Heart right ventricle (tissue), 16 donors: Measurements from ENCODE around the gene UNC80. TPM values are rescaled to one million over a fixed set of nuclear protein-coding genes. Genes with fewer than 3 reads are reported as not detected.

Experiments used
- ATAC-seq, 8 donors: fragments of 200-7000 bp; cut with Tn5 transposase; one replicate each; pipeline ENCODE4 v1.9.1; 2020; ENCODE audit warnings: mild to moderate bottlenecking in 8 of 8, moderate library complexity in 8 of 8, moderate number of reproducible peaks in 1 of 8
- DNase-seq, 2 donors: peaks; one replicate each; pipeline ENCODE4 v3.0.0-alpha.2; 2020
- H3K27ac ChIP-seq, 10 donors: fragments of 200-600 bp; sonication (generic) in 2 of 10; one replicate each; pipeline versions ENCODE4 v1.5.0 to v1.8.0; 2020 to 2022; ENCODE audit warnings: mild to moderate bottlenecking in 3 of 10
- H3K27me3 ChIP-seq, 7 donors: fragments of 200-600 bp; one replicate each; pipeline ENCODE4 v1.8.0; 2021 to 2022; ENCODE audit warnings: mild to moderate bottlenecking in 2 of 7
- H3K36me3 ChIP-seq, 9 donors: fragments of 200-600 bp; sonication (generic) in 1 of 9; one replicate each; pipeline versions ENCODE4 v1.5.0 to v1.8.0; 2020 to 2022; ENCODE audit warnings: mild to moderate bottlenecking in 2 of 9
- H3K4me1 ChIP-seq, 9 donors: fragments of 200-600 bp; sonication (generic) in 1 of 9; one replicate each; pipeline versions ENCODE4 v1.5.0 to v1.8.0; 2020 to 2022; ENCODE audit warnings: mild to moderate bottlenecking in 4 of 9
- H3K4me3 ChIP-seq, 10 donors: fragments of 200-600 bp; sonication (generic) in 2 of 10; one replicate each; pipeline versions ENCODE4 v1.5.0 to v1.8.0; 2020 to 2022; ENCODE audit warnings: mild to moderate bottlenecking in 7 of 10, moderate library complexity in 2 of 10
- H3K9me3 ChIP-seq, 11 donors: fragments of 200-600 bp in 10 of 11; sonication (generic) in 2 of 11; one replicate each; pipeline versions ENCODE4 v1.5.0 to v1.8.0; 2013 to 2022; ENCODE audit warnings: mild to moderate bottlenecking in 2 of 11, control low read depth in 1 of 11, moderate library complexity in 1 of 11
- WGBS, 2 donors: extraction: QIAGEN DNeasy Blood & Tissue Kit; methylation state at CpG; one replicate each; pipeline ENCODE4 v1.1.7; 2013; ENCODE audit warnings: inconsistent platforms in 1 of 2; 5-methylcytosine and 5-hydroxymethylcytosine counted together
- intact Hi-C, 10 donors: fragments of 100-400 bp; cut with DNase I; formaldehyde crosslinking; loops; one replicate each; pipeline versions ENCODE4 v1.11.1 to v1.14.2; 2022
- polyA plus RNA-seq, 2 donors: library from polyadenylated mRNA; stranded (reverse); fragments of 200-250 nt; gene quantifications; one replicate each; pipeline ENCODE4 v1.2.3, GENCODE V29; 2013
- total RNA-seq, 10 donors: library from RNA; stranded (reverse); fragmentation: NEBNext Ultra II Directional in 3 of 10; extraction: Animal tissue kit (Norgen Biotek cat#: 25700) in 3 of 10; gene quantifications; one replicate each; pipeline versions ENCODE4 v1.2.1 to v1.2.4, GENCODE V29; 2021 to 2023
- TF ChIP-seq, protein P1 (sequence below), 9 donors: fragments of 200-600 bp; sonication (generic) in 2 of 9; IDR thresholded peaks; one replicate each; pipeline versions ENCODE4 v1.5.0 to v1.8.0; 2021 to 2022; ENCODE audit warnings: antibody characterized with exemption in 9 of 9, mild to moderate bottlenecking in 5 of 9, moderate library complexity in 1 of 9
- donor health status: Arrhythmogenic right ventricular cardiomyopathy.
- donor health status: ischemic (EF 13 %, LVEDD 7.1; RV severe dilation, severe dysfunction).
- donor health status: healthy with polysubstance abuse.
- donor health status: DM: no; HTN: yes; CAD: no.
- donor health status: DM: no; HTN: no; CAD: no.
- donor health status: ischemic (EF 25% LVEDD 6.9; RV normal size, moderate dysfunction).
- donor health status: ischemic (EF 25% LVEDD 5.7; RV mildly dilated, moderate dysfunction).
- donor health status: healthy.
- donor health status: DM: yes; HTN: yes; CAD: no.
- donor health status: Ischemic cardiomyopathy.
- donor health status: ischemic (EF 35%, LVEDD 5.7; RV mildly dilated, moderate dysfunction).
- donor health status: nonischemic (EF 11% LVEDD 7.7; RV severe dilation, severe dysfunction).
- donor health status: DM: yes; HTN: yes; CAD: no.
- donor health status: PGD.
- donor health status: ischemic (EF 29% LVEDD 5.4; RV normal size, mild dysfunction).
- donor health status: nonischemic (EF 23%, LVEDD 6.1; RV moderate dilation, normal function).

UNC80 gene
- total and polyA plus RNA-seq, 12 donors = under 0.01 to 1.3 (median 0.32) TPM; not detected in 4

DNA sequence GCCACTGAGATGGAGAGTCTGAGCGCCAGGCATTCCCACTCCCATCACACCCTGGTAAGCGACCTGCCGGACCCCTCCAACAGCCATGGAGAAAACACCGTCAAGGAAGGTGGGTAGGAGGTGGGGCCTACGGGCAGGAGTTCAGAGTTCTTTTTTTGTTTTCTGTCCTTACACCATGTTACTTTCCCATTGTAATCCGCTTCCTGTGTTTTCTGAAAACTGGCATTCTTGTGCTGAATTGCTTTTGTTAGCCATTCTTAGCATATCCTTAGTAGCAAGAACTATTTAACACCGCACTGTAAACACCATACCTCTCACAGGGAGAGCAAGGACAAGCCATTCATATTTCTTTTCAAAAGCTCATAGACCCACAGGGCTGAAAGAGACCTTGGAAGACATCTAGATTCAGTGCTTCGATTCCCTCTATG, 46.2 kb downstream of the UNC80 start:
- Histone ChIP-seq H3K4me3 (no peak overlapping the region), H3K4me1 (no peaks in the 10 kb centered on the region), H3K9me3 (peaks cover 0 to 4% (median 0%) of the 10 kb centered on the region in 11 donors), H3K27ac (peak overlapping the region in 2 of 10 donors; percentile 10 to 50), H3K36me3 (no peaks in the 10 kb centered on the region), H3K27me3 (no peaks in the 10 kb centered on the region)
- 66 to 67% methylated on average over 8 of the region's 8 CpGs for WGBS, 2 donors
- no peak for DNase-seq
- ATAC-seq = peak in 3 of 8 donors; percentile 24 to 35 (median 34)
- intact Hi-C loops = no loop called here
- TF ChIP-seq, protein P1, sequence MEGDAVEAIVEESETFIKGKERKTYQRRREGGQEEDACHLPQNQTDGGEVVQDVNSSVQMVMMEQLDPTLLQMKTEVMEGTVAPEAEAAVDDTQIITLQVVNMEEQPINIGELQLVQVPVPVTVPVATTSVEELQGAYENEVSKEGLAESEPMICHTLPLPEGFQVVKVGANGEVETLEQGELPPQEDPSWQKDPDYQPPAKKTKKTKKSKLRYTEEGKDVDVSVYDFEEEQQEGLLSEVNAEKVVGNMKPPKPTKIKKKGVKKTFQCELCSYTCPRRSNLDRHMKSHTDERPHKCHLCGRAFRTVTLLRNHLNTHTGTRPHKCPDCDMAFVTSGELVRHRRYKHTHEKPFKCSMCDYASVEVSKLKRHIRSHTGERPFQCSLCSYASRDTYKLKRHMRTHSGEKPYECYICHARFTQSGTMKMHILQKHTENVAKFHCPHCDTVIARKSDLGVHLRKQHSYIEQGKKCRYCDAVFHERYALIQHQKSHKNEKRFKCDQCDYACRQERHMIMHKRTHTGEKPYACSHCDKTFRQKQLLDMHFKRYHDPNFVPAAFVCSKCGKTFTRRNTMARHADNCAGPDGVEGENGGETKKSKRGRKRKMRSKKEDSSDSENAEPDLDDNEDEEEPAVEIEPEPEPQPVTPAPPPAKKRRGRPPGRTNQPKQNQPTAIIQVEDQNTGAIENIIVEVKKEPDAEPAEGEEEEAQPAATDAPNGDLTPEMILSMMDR (IDR thresholded peaks at IDR 0.05) = no peak

DNA sequence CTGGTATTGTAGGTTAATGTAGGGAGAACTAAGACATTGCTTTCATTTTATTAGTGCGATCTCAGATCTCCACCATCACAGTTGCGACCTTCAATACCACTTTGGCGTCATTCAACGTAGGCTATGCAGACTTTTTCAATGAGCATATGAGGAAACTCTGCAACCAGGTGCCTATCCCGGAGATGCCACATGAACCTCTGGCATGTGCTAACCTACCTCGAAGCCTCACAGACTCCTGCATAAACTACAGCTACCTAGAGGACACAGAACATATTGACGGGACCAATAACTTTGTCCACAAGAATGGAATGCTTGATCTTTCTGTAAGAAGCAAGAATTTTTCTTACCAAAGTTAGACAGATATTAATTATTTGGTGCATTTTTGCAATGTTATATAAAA, 47.3 kb downstream of the UNC80 start:
- no peak overlapping the region for H3K4me3 ChIP-seq
- H3K36me3 ChIP-seq = no peaks in the 10 kb centered on the region
- DNase-seq (no peak), ATAC-seq (no peak)
- no peak overlapping the region for H3K27ac ChIP-seq
- H3K27me3 ChIP-seq = no peaks in the 10 kb centered on the region
- H3K4me1 ChIP-seq = no peaks in the 10 kb centered on the region
- WGBS, 2 donors = 93 to 96% methylated on average over 7 of the region's 7 CpGs
- intact Hi-C loops = no loop called here
- TF ChIP-seq, protein P1 (IDR thresholded peaks at IDR 0.05) = no peak
- H3K9me3 ChIP-seq = peaks cover 0 to 4% (median 0%) of the 10 kb centered on the region in 11 donors

DNA sequence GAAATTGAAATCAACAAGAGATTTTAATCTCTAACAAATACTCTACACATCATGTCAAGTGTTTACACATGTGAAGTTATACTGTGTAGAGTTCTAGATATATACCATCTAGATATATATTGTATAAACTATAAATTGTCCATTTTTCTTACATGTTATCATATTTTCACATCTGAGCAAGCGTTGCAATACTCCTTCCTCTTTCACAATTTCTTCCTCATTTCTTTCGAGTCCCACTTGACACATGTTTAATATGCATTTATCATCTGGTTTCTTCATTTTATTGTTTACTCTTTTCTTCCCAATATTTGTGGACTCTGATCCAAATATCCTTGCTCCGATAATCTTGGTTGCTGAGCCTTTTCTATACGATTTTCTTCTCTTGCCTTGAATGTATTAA, 50.2 kb downstream of the UNC80 start:
- no peak overlapping the region for H3K4me3 ChIP-seq
- no peaks in the 10 kb centered on the region for H3K36me3 ChIP-seq
- peaks cover 0 to 4% (median 0%) of the 10 kb centered on the region in 11 donors for H3K9me3 ChIP-seq
- DNase-seq (no peak), ATAC-seq (no peak)
- TF ChIP-seq, protein P1 (IDR thresholded peaks at IDR 0.05) = no peak
- H3K27me3 ChIP-seq = no peaks in the 10 kb centered on the region
- WGBS, 2 donors = 87 to 88% methylated on average over 4 of the region's 4 CpGs
- H3K27ac ChIP-seq = no peak overlapping the region
- no peaks in the 10 kb centered on the region for H3K4me1 ChIP-seq
- intact Hi-C loops = no loop called here

DNA sequence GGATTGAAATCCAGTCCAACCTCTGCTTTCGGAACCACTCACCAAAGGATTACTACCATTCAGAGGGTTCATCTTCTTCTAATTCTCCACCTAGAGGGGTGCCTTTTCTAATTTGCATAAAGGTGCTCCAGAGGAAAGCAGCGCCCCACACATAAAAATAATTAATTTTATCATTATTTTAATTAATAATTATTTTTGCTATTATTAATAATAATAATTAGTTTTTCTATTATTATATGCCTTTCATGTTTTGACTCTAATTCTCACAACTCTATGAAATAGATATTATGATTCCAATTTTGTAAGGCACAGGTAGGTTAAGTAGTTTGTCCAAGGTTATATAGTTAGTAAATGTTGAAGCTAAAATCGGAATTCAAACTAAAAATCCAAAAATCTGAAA, 51.9 kb downstream of the UNC80 start:
- Histone ChIP-seq H3K27ac (no peak overlapping the region), H3K4me1 (no peaks in the 10 kb centered on the region), H3K36me3 (no peaks in the 10 kb centered on the region), H3K4me3 (no peak overlapping the region), H3K9me3 (peaks cover 0 to 4% (median 0%) of the 10 kb centered on the region in 11 donors), H3K27me3 (no peaks in the 10 kb centered on the region)
- ATAC-seq (no peak), DNase-seq (no peak)
- intact Hi-C loops = no loop called here
- 94% methylated on average over 3 of the region's 3 CpGs for WGBS, 2 donors
- TF ChIP-seq, protein P1 (IDR thresholded peaks at IDR 0.05) = no peak
